GM21447 (cell line): ENCODE results near the gene CSNK1D.
A peak's percentile ranks its signal among the peaks of the same experiment; 100 is the strongest.
"Not testable (repeated sequence)": the region's sequence is repeated elsewhere in the genome, so short reads cannot be mapped to it uniquely, and the experiment has no call there.

Experiments used
- ATAC-seq: cut with Tn5 transposase; IDR thresholded peaks from one replicate; pipeline ENCODE4 v1.9.1; 2021; ENCODE audit not compliant: unreplicated experiment

Gene CSNK1D

GRCh38 chr17:82216301-82217119 lies 57.0 kb downstream of the CSNK1D start:
- ATAC-seq, result peak; percentile 54

DNA sequence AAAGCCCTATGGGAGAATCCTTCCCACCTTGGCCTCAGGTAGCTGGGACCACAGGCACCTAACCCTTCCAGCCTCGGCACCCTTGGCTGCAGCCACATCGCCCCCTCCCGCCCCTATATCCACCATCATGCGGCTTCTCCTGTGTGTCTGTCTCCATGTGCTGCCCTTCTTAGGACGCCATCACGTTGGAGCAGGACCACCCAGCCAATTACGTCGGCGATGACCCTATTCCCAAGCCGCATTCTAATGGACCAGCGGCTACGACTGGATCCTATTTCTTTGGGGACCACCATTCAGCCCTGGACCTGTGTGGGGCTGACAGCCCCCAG lies 57.6 kb downstream of the CSNK1D start:
- ATAC-seq, result no peak

DNA sequence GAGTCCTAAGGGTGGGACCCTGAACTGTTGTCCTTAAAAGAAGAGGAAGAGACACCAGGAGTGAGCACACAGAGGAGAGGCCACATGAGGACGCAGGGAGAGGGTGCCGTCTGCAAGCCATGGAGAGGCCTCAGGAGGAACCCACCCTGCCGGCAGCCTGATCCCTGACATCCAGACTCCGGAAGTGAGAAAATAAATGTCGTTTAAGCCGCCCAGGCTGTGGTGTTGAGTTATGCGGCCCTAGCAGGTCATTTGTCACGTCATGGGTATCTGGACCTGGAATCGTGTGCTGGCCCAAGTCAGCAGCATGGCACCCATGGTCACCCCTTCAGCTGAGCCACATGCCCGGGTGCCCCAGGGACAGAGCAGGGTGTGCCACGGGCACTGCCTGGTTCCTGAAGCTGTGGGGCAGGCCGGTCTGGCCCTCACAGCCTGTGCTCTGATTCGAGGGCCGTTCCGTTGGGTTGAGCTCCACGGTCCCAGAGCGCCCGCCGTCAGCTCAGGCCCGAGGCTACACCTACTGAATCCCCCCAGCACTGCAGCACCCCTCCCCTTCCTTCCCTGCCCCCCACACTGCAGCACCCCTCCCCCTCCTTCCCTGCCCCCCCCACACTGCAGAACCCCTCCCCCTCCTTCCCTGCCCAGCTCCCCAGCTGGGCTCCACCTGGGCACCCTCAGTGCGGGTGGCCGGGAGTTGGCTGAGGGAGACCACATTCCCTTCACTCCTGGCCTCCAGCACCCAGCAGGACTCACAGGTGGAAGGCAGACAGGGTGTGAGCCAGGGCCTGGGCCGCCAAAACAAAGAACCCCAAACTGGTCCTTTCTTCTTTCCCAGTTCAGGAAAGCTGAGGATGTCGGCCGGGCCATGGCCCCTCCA lies 58.2 kb downstream of the CSNK1D start:
- ATAC-seq, result no peak

DNA sequence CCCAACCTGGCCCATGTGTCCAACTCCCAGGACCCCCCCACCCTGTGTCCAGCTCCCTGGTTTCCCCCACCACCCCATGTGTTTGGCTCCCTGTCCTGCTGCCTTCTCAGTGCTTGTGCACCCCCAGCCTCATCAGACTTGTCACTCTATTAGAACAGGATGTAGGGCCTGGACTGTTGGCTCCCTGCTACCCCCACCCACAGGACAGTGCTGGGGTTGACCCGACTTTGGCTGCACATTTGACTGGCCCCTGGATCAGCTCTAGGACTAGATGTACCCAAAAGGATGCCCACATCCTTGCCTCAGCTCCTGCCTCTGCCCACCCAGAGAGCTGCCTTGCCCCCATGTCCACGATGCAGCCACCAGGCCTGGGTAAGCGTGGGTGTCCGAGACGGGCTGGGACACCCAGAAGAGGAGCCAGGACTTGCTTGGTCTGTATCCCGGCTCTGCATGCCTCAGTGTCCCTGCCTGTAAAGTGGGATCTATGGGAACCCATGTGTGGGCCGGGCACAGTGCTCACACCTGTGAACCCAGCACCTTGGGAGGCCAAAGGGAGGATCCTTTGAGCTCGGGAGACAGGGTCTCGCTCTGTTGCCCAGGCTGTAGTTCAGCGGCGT lies 59.4 kb downstream of the CSNK1D start:
- no peak for ATAC-seq

- ATAC-seq, result no peak
Observed at GRCh38 chr17:82213251-82214011, 60.1 kb downstream of the CSNK1D start.

DNA sequence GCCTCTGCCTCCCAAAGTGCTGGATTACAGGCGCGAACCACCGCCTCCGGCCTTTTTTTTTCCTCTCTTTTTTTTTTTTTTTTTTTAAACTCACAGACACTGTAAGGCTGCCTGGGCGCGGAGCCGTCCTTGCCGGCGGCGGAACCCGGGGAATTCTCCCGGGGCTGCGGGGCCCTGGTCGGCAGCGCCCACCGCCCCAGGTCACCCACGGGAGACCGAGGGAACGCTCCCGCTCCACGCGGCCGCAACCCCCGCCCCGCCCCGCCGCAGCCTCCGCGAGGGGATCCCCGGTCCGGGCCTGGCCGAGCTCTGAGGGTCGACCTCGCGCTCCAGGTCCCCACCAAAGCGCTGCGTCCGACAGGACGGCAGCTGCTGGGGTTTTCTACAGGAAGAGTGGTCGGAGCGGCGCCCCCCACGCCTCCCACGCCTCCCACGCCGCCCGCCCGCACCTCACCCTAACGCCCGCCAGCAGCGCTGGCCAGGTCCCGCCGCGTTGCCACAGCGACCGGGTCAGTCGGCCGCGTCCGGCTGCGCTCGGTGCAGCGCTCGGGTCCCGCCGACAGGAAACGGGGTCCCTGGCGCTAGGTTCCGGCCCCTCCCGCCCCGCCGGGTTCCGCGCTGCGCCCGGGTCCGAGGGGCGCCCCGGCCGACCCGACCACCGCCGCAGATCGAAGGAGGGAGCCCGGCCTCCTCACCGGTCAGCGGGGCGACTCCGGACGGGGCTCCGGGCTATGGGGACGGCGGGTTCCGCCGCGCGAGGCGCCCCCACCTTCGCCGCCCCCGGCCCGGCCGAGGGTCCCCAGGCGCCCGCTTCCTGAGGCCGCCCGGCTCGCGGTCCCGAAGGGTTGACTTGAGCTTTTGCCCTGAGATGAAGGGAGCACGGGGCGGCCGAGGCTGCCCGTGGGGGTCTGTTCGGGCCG lies 60.9 kb downstream of the CSNK1D start, which contains the start of gene CCDC57:
TSS of gene CCDC57 (minus strand) at position 512 of the 920 bp plus-strand sequence. CDS start 10,898 bp downstream, outside the sequence.
- peak; percentile 40 for ATAC-seq

DNA sequence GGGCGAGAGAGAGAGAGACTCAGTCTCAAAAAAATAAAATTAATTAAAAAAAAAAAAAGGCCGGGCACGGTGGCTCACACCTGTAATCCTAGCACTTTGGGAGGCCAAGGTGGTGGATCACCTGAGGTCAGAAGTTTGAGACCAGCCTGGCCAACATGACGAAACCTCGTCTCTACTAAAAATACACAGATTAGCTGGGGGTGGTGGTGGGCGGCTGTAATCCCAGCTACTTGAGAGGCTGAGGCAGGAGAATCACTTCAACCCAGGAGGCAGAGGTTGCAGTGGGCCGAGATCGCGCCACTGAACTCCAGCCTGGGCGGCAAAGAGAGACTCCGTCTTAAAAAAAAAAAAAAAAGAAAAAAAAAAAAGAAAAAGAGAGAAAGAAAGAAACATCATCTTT lies 62.8 kb downstream of the CSNK1D start:
- not testable (repeated sequence) for ATAC-seq

- no peak for ATAC-seq
Observed at GRCh38 chr17:82205720-82206508, 67.6 kb downstream of the CSNK1D start.

- ATAC-seq, result no peak
Observed at GRCh38 chr17:82204831-82205719, 68.4 kb downstream of the CSNK1D start.

DNA sequence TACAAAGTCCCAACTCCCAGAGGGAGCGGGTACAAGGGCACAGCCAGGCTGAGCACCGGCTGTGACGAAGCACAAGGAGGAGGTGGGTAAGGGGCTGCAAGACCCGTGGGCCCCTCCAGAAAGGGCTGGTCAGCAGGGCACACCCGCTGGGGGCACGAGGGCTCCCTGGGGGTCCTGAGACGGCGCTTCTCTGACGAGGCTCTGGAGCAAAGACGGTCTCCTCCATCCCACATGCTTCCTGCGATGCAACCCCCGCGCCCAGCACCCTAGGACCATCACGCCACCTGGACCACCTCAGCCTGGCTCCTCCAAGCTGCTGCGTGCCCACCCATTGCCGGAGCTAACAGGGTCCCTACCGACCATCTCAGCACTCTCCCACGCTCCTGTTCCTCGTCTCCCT lies 69.6 kb downstream of the CSNK1D start:
- no peak for ATAC-seq

- no peak for ATAC-seq
Observed at GRCh38 chr17:82202981-82203380, 70.5 kb downstream of the CSNK1D start.

DNA sequence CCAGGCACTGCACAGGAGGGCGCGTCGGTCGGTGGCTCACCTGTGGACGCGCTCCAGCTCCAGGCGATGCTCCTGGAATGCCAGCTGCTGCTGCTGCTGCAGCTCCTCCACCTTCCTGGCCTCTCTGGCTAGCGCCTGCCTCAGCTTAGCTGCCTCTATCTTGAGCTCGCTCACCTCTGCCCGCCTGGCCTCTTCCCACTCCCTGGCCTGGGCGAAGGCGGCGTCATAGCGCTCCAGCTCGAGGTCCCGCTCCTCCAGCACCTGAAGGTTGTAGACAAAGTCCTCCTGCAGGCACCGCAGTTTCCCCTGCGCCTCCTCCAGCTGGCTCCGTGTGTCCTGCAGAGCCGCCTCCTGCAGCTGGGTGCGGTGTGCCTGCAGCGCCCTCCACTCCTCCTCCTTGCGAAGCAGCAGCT lies 72.0 kb downstream of the CSNK1D start:
- no peak for ATAC-seq

GRCh38 chr17:82200743-82201497 lies 72.6 kb downstream of the CSNK1D start:
- no peak for ATAC-seq

GRCh38 chr17:82200135-82200534 lies 73.4 kb downstream of the CSNK1D start:
- no peak for ATAC-seq

DNA sequence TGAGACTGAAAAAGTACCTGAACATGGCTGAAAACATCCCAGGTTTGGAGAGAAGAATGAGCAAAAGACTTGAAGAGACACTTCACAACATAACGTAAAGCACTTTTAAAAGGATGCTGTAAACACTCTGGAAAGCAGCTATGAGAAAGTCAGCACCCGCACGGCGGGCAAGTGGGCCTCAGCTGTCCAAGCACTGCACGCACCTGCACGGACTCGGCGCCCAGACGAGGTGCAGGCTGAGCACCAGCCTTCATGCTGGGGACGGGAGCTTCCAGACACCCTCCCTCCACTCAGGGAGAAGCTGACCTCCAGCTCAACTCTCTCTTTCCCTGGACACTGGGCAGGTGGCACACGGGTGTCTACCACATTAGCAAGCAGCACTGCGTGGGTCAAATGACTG lies 74.0 kb downstream of the CSNK1D start:
- no peak for ATAC-seq

DNA sequence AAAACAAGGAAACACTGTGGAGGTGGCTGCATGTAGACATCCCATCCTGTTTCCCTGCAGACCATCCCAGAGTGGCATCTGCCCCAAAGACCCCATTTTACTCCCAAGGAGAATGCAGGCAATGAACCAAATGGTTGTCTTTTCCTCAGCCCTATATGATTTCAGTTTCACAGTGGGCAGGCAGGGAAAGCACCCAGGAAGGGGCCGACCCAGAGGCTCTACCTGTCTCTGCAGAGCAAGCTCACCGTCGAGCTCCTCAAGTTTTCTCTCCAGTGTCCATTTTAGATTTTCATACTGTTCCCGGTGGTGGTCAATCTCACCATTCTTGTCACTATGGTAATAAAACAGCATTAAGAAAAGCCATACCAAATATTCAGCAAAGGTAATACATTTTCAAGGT lies 75.4 kb downstream of the CSNK1D start:
- no peak for ATAC-seq
